ENCODE data around the gene STPG3.

Gene STPG3

DNA sequence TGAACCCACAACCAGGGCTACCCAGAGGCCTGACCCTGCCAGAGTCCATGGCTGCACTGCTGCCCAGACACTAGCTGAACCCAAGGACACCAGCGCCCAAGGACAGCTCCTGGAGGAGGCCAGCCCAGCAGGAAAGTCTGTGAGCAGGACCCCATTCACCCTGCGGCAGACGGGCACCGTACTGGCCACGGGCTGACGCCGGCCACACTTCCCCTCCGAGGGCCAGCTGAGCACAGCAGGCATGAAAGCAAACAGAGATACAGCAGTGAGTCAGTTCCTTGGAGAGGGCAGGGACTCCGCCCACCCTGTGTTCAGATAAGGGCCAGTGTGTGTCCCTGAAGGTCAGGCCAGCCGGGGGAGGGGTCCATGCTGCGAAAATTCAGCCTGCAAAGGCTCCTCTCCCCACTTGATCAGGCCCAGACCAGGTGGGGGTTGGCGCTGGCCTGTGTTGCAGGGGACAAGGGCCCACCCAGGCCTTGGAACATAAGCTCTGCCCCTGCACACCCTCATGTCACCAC lies 32.3 kb upstream of the STPG3 start:
- TF ChIP-seq, protein P1, sequence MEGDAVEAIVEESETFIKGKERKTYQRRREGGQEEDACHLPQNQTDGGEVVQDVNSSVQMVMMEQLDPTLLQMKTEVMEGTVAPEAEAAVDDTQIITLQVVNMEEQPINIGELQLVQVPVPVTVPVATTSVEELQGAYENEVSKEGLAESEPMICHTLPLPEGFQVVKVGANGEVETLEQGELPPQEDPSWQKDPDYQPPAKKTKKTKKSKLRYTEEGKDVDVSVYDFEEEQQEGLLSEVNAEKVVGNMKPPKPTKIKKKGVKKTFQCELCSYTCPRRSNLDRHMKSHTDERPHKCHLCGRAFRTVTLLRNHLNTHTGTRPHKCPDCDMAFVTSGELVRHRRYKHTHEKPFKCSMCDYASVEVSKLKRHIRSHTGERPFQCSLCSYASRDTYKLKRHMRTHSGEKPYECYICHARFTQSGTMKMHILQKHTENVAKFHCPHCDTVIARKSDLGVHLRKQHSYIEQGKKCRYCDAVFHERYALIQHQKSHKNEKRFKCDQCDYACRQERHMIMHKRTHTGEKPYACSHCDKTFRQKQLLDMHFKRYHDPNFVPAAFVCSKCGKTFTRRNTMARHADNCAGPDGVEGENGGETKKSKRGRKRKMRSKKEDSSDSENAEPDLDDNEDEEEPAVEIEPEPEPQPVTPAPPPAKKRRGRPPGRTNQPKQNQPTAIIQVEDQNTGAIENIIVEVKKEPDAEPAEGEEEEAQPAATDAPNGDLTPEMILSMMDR (IDR thresholded peaks at IDR 0.05; ENCODE audit: low read depth, low read length): no peak
- DNase-seq (ENCODE audit: extremely low read depth, low read depth): no peak

DNA sequence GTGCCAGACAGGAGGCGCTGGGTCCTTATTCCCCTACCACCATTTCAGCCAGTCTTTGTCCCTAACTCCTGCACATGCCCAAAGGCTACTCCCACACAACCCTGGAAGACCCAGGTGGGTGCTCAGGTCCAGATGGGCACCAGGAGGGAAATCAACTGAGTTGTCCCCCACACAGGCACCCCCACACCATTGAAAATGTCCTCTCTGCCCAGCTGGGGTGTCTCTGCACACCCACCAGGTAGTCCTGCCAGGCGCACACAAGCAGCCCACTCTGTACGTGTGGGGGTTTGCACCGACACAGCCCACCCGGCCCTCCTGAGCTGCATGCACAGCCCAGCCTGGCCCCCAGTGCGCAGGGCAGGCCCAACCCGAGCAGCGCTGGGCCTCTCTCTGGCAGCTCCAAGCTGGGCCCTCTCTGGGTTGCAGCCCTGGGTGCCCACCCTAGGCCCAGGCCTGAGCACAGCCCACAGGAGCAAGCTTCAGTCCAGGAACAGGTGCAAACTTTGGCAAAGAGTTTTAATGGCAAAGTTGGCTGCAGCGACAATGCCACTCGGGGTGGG lies 31.2 kb upstream of the STPG3 start:
- no peak for DNase-seq (ENCODE audit: extremely low read depth, low read depth)
- TF ChIP-seq, protein P1 (IDR thresholded peaks at IDR 0.05; ENCODE audit: low read depth, low read length): no peak

DNA sequence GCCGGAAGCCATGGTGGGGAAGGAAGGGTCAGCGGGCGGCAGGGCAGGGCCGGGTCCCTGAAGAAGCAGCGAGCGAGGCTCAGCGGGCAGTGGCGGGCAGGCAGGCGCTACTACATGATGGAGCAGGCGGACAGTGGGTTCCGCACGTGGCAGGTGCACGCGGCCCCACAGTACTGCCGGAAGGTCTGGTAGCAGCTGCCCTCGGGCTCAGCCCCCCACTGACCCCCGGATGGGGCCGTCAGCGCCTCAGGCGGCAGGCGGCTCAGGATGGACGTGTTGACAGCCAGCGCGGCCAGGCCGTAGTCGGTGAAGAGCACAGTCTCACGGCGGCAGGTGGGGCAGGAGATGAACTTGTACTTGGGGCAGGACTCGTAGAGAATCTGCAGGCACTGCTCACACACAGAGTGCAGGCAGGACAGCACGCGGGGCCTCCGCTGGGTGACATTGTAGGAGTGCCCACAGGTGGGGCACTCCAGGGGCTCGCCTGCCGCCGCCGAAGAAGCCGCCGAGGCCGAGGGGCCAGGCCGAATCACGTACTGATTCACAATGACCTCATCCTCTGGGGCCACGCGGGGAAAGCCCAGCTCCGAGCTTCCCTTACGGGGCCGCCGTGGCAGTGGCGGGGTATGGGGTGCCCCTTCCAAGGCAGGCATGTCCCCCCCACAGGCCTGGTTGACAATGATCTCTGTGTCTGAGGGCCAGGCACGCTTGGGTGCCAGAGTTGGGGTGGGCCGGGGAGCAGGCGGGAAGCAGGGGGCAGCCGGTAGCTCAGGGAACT lies 30.6 kb upstream of the STPG3 start:
- DNase-seq (ENCODE audit: extremely low read depth, low read depth): no peak
- TF ChIP-seq, protein P1 (IDR thresholded peaks at IDR 0.05; ENCODE audit: low read depth, low read length): no peak

DNA sequence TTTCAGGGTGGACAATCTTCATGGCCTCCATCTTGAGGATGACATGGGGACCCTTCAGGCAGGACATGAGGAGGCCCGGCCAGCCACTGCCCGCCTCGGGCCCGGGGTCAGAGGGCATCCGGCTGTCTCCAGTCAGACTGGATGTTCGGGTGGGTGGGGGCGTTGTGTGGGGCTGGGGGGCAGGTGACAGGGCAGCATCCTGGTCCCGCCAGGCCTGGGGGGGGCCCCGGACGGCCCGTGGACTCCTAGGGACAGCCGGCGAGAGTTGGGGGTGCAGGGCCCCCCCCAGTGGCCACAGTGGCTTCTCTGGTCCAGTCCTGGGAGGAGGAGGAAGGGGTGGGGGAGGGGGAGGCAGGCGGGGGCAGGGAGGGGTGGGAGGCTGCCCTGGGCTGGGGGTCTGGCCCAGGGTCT lies 30.0 kb upstream of the STPG3 start:
- TF ChIP-seq, protein P1 (IDR thresholded peaks at IDR 0.05; ENCODE audit: low read depth, low read length): no peak
- no peak for DNase-seq (ENCODE audit: extremely low read depth, low read depth)

DNA sequence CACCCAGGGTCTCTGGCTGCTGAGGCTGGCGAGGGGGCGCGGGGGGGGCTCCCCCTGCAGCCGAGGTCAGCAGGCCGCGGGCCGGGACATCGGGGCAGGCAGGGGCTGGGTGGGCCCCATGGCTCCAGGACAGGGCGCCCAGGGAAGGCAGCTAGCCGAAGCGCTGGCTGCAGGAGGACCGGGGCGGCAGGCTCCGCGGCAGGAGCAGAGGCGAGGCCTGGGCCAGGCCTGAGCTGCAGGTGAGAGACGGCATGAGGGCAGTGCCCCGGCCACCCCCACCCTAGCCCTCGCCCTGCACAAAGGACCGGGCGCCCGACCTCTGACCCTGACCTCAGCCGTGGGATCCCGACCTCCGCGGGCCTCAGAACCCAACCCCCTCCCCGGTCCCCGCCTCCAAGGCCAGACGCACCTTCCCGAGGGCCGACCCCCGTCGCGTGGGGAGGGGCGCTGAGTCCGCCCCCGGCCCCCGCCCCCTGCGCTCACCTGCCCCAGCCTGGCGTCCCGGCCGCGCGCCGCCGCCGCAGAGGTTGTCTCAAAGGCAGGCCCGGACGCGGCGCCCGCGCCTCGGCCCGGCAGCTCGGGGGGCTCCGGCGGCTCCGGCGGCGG lies 29.5 kb upstream of the STPG3 start:
- TF ChIP-seq, protein P1 (IDR thresholded peaks at IDR 0.05; ENCODE audit: low read depth, low read length): no peak
- DNase-seq (ENCODE audit: extremely low read depth, low read depth): no peak

DNA sequence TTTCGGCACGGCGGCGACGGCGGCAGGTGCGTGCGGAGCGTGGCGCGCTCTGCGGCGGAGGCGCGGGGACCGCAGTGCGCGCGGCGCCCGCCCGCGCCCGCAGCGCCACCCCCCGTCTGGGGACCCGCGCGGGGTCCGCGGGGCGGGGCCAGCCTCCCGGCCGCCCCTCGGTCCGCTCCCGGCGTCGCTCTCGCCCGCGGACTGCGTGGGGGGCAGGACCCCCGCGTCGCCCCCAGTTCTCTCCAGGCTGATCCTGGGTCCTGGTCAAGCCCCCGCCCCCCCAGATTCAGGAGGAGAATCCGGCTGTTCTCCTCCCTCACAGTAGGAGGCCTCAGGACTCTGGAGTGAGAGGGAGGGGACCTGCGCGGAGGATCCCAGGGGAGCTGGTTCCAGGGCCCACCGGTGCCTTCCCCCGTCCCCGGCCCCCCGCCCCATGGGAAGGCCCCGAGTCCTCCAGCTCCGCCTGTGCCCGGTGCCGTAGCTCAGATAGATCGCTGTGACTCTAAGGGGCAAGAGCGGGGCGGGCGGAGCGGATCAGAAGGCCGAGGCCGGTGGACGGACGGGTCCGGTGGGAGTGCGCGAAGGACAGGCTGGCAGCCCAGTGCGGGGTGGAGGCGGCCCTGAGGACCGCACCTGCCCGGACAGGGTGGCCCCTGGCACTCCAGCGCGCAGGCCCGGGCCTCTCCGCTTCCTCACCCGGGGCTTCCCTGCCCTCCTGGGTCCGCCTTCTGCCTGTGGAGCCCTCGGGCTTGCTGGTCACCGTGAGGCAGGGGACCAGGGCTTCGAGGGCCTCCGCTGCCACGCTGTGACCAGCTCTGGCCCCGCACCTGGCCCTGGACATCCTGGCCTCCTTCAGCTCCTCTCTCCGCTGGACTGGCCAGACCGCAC lies 28.7 kb upstream of the STPG3 start, which contains the start of gene RNF208:
RNF208 (minus strand) TSS at position 51 of the 888 bp plus-strand sequence. CDS start 1,028 bp downstream, outside the sequence.
- DNase-seq (ENCODE audit: extremely low read depth, low read depth): no peak

More for the DNA sequence above, 28.7 kb upstream of the STPG3 start, which contains the start of gene RNF208:
- TF ChIP-seq, protein P1 (IDR thresholded peaks at IDR 0.05; ENCODE audit: low read depth, low read length): no peak

Data from AG09319 (cell line).